Epidermal melanocyte (primary cell): ENCODE measurements around the gene ACADM.
"Not testable (repeated sequence)": the region's sequence is repeated elsewhere in the genome, so short reads cannot be mapped to it uniquely, and the experiment has no call there.

Source experiments
- DNase-seq: peaks from one replicate; pipeline ENCODE4 v3.0.0; 2011; ENCODE audit warnings: low spot score; ENCODE audit not compliant: insufficient read length

Gene ACADM

DNA sequence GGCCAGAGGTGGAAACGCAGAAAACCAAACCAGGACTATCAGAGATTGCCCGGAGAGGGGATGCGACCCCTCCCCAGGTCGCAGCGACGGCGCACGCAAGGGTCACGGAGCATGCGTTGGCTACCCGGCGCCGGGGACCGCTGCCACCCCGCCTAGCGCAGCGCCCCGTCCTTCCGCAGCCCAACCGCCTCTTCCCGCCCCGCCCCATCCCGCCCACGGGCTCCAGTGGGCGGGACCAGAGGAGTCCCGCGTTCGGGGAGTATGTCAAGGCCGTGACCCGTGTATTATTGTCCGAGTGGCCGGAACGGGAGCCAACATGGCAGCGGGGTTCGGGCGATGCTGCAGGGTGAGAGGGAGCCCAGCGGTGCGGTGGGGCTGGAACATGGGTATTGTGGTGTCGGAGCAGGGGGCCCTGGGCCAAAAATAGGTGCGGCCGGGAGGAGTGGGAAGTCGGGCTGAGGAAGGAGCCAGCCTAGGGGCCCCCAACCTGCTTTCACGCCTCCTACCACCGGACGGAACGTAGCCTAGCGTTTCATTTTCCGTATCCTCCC is at the start of gene ACADM:
ACADM (plus strand) TSS at position 238 of the 551 bp plus-strand sequence; CDS start at position 317, 79 bp downstream.
- peak; percentile 75 for DNase-seq

DNA sequence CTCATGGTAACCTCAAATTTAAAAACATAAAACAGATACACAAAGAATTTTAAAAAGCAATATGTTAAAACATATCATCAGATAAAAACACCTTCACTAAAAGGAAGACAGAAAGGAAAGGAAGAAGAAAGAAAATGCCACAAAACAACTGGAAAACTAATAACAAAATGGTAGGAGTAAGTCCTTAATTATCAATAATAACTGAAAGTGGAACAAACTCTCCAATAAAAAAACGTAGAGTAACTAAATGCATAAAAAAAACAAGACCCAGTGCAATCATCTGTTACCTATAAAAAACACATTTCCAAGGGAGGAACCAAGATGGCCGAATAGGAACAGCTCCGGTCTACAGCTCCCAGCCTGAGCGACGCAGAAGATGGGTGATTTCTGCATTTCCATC is 47.1 kb upstream of the ACADM start:
- no peak for DNase-seq

DNA sequence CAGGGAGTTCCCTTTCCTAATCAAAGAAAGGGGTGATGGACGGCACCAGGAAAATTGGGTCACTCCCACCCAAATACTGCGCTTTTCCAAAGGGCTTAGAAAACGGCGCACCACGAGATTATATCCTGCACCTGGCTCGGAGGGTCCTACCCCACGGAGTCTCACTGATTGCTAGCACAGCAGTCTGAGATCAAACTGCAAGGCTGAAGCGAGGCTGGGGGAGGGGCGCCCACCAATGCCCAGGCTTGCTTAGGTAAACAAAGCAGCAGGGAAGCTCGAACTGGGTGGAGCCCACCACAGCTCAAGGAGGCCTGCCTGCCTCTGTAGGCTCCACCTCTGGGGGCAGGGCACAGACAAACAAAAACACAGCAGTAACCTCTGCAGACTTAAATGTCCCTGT is 46.5 kb upstream of the ACADM start:
- not testable (repeated sequence) for DNase-seq

DNA sequence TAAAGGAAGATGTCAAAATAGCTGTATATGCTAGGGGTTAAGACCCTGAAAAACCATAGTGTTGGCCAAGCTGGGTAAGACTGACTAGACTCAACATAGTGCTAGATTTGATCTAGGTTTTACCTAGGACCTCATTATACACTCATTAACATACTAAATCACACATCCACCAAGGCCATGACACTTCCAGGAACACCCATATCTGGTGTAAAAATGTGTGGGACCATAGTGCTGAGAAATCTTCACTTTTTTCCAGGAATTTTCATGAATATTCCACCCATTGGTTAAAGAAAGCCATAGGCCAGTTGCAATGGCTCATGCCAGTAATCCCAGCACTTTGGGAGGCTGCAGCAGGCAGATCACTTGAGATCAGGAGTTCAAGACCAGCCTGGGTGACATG is 34.0 kb upstream of the ACADM start:
- no peak for DNase-seq

DNA sequence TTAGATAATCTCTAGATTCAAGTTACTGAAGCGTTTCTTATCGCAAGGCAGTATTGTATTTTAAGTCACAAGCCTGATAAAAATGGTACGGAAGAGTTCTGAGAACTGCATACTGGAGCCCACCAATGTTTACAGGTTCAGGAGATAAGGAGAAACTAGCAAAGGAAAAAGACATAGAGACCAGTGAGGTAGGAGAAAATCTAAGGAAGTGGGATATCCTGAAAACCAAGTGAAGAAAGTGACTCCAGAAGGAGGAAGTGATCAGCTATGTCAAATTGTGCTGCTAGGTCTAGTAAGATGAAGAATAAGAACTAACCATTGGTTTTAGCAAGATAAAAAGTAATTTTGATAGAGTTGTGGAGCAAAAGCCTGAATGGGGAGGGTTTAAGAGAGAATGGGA is 31.0 kb upstream of the ACADM start:
- no peak for DNase-seq

DNA sequence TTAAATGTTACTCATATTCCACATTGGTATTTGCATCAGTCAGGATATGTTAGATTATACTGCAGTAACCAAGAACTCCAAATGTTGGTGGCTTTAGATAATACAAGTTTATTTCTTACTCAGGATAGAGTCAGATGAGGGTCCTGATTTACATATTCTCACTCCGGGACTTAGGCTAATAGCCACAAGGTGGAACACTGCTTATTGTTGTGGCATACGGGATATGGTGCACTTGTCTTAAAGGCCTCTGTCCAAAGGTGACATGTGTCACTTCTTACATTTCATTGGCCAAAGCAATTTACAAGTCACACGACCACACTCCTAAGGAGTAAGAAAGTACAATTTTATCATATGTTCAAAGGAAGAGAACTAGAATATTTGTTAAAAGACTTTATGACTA is 28.5 kb upstream of the ACADM start:
- no peak for DNase-seq

DNA sequence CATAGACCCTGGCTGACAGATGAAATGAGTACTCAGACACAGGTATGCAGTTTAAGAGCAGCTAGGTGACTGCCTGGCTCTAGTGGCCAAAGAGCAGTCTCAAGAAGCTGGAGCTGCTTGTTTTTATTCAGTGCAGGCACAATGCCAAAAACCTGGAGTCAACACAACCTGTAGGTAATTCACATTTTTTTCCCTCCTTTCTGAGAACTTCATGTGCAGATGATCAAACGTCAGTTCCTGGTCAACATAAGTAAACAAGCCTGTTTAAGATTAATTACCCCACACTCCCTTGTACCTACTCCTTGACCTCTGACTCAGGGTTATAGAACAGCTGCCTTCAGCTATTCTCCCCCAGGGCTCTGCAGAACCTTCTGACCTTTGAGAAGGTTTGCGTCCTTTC is 17.3 kb upstream of the ACADM start:
- no peak for DNase-seq

DNA sequence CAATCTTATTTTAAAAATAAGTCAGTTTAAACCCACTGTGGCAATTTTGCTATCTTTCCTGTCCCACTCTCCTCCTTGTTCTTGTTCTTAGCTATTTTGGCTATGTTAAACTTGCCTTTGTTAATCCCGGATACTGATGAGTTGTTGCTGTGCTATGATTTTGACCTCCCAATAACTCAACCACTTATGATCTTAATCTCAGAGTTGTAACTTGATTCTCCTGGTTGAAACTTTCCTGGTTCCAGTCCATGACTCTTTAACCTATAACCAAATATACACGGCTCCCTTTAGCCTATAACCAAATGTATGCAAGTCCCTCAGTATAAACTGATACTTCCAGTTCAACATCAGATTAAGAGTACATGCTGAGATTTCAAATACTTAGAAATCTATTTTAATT is 15.6 kb upstream of the ACADM start:
- DNase-seq = no peak

DNA sequence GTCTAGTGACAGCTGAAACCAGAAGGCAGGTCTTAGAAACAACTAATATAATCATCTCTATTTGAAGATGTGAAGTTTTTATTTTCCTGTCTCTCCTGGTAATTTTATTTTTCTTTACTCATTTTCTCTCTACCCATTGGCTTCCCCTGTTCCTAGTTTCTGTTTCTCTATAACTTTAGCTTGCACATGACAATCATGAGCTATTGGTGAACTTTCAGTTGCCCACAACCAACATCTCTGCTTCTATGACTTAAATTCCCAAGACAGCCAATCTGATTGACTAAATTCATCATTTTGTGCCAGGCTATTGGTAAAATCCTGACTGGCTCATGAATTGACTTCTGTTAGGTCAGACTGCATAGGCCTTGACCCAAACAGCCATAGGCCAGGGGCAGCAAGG is 13.7 kb upstream of the ACADM start:
- no peak for DNase-seq

DNA sequence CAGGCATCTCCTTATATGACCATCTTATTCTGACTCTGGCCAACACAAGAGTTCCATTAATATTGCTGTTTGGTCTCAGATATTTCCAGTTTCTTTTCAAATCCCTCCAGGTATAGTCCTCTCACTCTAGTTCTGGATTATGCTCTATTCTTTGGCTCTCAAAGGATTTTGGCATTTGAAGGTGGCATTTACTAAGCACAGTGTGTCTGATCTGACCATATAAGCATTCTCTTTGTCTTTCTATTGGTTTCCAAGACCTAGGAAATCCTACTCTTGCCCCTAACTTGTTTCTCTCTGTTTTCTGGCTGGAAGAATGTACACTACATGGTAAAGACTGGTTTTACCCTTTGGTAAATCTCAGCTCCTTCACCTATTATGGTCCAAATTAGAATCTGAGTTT is 12.7 kb upstream of the ACADM start:
- no peak for DNase-seq

DNA sequence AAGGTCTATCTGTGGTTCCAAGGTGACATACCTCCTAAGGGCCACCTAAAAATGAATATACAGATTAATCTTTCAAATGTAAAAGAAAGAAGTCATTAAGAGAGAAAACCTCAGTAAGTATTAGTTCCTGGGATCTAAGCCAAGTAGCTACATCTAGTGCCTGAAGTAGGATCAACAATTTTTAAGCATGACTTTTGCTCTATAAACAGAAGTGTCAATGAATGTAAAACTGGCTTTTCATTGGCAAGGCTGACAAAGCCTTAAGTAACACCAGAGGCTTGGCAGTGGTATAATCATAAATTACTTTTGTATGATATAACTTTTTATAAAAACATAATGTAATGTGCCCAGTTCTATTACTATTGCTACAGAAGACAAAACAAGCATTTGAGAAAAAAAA is 12.2 kb upstream of the ACADM start:
- DNase-seq = peak; percentile 42

DNA sequence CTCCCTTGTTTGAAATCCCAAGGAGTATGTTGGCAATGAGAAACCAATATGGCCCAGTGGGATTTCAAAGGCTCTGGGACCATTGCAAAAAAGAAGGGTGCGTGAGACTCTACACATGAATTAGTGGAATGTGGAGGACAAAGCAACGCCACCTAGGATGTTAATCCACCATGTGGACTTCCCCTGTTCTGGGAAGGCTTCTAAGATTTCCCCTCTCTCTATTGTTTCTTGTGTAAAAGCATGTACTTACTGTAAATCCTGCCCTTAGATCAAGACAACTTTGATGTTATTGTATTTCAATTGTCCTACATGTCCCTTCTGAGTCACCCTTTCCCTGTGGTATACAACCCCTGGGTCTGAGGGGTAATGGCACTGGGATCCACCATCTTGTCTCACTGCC is 4.7 kb upstream of the ACADM start:
- no peak for DNase-seq

DNA sequence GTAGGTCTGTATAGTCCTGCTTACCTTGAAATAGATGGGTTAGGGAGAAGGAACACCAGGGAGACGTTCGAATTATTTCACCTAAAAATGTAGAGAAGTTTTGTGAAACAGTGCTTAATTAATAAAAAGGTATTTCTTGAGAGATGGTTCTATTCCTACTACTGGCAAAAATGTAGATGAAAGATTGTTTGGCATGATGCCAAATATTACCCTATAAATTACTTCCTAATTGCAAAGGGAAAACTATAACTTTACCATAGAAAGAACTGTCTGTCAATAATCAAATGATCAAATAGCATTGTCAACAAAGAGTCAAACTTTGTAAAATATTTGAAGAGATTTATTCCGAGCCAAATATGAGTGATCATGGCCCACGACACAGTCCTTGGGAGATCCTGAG is 4.2 kb upstream of the ACADM start:
- DNase-seq = no peak

DNA sequence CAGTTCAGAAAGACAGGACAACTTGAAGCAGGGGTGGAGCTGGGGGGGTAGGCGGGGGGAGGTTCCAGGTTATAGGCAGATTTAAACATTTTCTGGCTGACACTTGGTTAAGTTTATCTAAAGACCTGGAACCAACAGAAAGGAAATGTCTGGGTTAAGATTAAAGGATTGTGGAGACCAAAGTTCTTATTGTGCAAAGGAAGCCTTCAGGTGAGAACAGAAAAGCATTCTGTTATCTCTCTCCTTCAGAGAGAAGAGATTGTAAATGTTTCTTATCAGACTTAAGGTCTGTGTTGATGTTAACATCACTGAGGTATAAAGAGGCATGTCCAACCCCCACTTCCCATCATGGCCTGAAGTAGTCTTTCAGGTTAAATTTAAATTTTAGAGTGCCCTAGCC is 3.7 kb upstream of the ACADM start:
- no peak for DNase-seq

DNA sequence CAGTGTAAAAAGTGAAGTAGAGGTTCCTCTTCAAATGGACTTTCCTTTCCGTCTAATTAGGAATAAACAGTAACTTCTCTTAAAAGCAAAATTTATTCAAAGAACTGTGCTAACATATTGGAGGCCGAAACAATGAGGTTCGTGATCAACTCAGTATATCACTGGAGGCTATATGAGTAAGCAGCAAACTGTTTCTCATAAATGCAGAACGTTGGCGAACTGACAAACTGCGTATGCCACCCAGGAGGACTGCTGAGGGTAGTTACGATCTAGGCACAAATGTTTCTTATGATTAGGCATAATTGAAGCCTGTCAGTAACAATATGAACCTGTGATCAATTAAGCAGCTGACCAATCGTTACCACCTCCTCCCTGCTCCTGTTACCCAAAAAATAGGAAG is 2.3 kb upstream of the ACADM start:
- not testable (repeated sequence) for DNase-seq

DNA sequence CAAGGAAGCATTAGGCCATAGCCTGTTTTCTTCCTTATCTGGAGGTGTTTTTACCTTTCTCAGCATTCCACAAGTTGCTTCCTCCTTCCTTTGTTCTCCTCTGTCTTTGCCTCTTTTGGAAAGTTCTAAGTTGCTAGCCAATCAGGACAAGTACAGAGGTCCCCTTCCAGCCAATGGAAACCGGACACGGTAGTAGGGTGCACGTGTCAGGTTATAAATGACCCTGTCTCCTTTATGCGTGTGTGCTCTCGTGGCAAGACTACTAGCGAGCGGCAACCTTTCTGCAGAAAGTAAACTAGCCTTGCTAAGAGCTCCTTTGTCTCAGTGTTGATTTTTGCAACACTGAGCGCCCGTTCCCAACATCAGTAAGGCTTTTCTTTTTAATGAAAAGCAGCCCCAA is 1.5 kb upstream of the ACADM start:
- DNase-seq = no peak

DNA sequence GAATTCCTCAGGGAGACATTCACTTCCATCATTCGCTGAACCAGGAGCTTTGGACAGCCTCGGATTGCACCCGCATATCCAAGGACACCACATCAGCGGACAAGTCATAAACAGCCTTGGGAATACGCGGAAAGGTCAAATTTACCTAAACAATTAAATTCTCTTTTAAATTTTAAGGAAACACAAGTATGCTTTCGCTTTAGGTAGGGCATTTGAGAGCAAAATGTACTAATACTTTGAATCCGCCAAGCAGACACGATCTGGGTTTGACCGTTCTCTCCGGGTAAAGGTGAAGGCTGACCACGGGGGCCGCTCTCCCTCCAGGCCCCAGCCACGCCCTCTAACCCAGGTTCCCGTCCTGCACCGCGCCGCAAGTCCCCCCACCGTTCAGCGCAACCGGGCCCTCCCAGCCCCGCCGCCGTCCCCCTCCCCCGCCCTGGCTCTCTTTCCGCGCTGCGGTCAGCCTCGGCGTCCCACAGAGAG is 479 bp upstream of the ACADM start:
- peak; percentile 54 for DNase-seq

DNA sequence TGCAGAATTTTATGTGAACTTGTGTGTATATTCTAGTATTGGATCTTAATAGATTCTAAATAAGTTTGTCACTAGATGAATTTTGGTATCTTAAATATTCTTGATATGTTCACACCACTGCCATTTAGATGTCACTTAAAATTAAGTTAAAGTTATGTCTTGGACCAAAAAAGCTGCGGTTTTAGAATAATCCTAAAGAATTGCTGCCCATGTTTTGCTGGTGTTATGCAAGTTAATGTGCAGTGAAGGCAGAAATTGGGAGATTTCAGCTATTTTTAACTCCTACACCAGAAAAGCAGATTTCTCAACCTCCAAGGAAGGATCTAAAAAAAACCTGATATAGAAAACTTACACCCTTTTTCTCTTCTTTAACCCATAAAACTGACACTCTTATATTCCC is 757 bp downstream of the ACADM start:
- no peak for DNase-seq

DNA sequence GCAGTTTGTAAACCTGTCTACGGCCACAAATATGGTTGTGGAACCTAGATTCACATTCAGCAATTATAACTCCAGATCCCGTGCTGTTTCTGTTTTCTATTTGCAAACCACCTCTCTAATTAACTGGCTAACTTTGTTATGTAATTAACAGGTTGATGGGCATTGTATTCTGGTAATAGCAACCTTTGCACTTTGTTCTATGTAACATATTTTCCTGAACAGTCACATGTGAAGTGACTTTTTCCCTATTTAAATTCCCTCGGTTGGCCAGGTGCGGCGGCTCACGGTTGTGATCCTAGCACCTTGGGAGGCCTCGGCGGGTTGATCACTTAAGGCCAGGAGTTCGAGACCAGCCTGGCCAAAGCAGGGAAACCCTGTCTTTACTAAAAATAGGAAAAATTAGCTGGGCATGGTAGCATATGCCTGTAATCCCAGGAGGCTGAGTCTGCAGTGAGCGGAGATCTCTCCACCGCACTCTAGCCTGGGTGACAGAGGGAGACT is 1.4 kb downstream of the ACADM start:
- no peak for DNase-seq

DNA sequence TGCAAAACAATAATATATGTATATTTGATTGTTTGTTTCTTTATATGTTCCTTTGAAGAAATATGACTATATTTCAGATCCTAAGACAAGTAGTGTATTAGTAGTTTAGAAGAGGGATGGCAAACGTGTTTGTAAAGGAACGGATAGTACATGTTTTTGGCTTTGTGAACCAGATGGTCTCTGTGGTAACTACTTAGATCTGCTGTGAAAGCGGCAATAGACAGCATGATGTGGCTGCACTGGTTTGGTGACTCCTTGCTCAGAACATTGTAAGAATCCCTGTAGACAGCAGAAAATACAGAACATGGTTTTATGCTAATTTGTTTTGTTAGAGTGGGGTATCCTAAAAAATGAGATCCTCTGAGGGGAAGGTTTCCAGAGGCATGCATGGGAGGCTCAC is 3.1 kb downstream of the ACADM start:
- no peak for DNase-seq

DNA sequence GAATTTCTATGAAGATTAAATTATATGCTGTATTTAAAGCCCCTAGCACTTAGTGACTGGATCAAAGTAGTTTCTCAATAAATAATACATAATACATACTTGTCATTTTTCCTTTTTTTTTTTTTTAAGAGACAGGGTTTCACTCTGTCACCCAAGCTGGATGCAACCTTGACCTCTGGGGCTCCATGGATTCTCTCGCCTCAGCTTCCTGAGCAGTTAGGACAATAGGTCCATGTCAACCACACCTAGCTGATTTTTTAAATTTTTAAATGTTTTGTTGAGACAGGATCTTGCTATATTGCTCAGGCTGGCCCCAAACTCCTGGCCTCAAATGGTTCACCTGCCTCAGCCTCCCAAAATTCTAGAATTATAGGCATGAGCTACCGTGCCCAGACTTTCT is 5.9 kb downstream of the ACADM start:
- no peak for DNase-seq

DNA sequence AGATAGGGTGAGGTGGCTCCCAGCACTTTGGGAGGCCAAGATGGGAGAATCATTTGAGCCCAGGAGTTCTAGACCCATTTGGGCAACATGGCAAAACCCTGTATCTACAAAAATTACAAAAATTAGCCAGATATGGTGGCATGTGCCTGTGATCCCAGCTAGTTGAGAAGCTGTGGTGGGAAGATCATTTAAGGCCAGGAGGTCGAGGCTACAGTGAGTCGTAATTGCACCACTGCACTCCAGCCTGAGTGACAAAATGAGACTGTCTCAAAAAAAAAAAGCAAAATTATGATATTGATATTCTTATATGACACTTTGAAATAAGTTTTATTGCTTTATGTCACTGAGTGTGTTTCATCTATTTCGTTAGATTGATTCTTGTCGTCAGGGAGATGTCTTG is 7.4 kb downstream of the ACADM start:
- DNase-seq = no peak

DNA sequence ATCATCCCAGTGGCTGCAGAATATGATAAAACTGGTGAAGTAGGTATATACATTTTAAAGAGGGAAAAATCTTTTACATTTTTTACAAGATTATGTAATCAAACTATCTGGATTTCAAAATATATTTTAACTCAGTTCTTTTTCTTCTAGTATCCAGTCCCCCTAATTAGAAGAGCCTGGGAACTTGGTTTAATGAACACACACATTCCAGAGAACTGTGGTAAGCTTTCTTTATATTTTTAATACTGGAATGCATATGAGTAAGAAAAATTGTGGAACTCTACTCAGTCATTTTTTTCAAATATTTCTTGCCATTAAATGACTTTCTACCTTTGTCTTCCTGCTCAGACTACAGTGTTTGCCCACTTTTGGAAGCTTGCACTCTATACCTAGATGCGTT is 8.2 kb downstream of the ACADM start:
- no peak for DNase-seq

DNA sequence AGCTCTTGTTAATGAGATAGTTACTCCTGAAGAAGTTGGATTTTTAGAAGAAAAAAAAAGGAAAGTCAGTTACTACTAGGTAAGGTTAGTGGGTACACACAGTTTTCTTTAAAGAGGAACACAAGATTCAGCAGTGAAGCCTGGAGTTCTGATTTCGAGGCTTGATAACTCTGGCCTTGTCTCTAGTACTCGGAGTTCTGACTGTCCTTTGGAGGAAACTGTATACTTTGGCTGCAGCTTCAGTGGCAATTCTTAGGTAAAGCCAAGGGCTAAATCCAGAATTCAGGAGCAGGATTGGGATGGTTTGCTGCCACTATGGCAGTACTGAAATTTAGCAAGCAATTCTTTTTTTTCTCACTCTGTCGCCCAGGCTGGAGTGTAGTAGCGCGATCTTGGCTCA is 9.2 kb downstream of the ACADM start:
- no peak for DNase-seq
